CD4-positive, alpha-beta T cell (primary cell): ENCODE measurements around the gene NTRK1. TPM values are rescaled to one million over a fixed set of nuclear protein-coding genes. Genes with fewer than 3 reads are reported as not detected.

ENCODE experiments used
- ATAC-seq: fragments of 200-7000 bp; cut with Tn5 transposase; one replicate; pipeline ENCODE4 v1.10.0; 2022; ENCODE audit warnings: mild to moderate bottlenecking; ENCODE audit not compliant: poor library complexity
- CTCF ChIA-PET: fragments of 350-600 bp; sonication (Branson Sonifier 250); formaldehyde crosslinking; loops from one replicate; lab custom pipeline; 2021; ENCODE audit warnings: antibody characterized with exemption, inconsistent platforms; lab: Charles Lee
- POLR2A ChIA-PET: fragments of 350-600 bp; sonication (Branson Sonifier 250); formaldehyde crosslinking; loops from one replicate; lab custom pipeline; 2021; ENCODE audit warnings: antibody characterized with exemption, inconsistent platforms; lab: Charles Lee
- DNase-seq, 14 experiments: peaks; one replicate each; pipeline ENCODE4 v3.0.0-alpha.2; 2013 to 2020; ENCODE audit warnings: mixed read lengths in 2 of 14
- H3K27ac ChIP-seq, 2 donors: one replicate each; pipeline versions ENCODE4 v1.5.1 to v1.7.0; 2013; ENCODE audit warnings: low read length in 2 of 2, low read depth in 1 of 2, mild to moderate bottlenecking in 1 of 2
- H3K27me3 ChIP-seq, 2 experiments: 1 replicate in 1 of 2; 2 replicates in 1 of 2; pipeline versions ENCODE4 v1.6.1 to v1.7.0; 2013; ENCODE audit warnings: low read length in 2 of 2, control low read depth in 1 of 2, mild to moderate bottlenecking in 1 of 2, moderate library complexity in 1 of 2; ENCODE audit not compliant: insufficient read depth in 2 of 2, control insufficient read depth in 1 of 2
- H3K36me3 ChIP-seq: one replicate; pipeline ENCODE4 v1.6.1; 2013; ENCODE audit warnings: low read length, control low read depth; ENCODE audit not compliant: insufficient read depth
- H3K4me1 ChIP-seq: one replicate; pipeline ENCODE4 v1.6.1; 2013; ENCODE audit warnings: low read length, control low read depth; ENCODE audit not compliant: insufficient read depth
- H3K4me3 ChIP-seq: one replicate; pipeline ENCODE4 v1.5.1; 2013; ENCODE audit warnings: mild to moderate bottlenecking, low read length, moderate library complexity
- H3K9me3 ChIP-seq, 2 experiments: 1 replicate in 1 of 2; 2 replicates in 1 of 2; pipeline versions ENCODE4 v1.6.1 to v1.7.0; 2013; ENCODE audit warnings: low read length in 2 of 2, mild to moderate bottlenecking in 2 of 2, control low read depth in 1 of 2, moderate library complexity in 1 of 2; ENCODE audit not compliant: control insufficient read depth in 1 of 2, insufficient read depth in 1 of 2
- H3K27ac Mint-ChIP-seq: one replicate; pipeline ENCODE4 v1.8.0; 2020; ENCODE audit warnings: mixed read lengths
- H3K27me3 Mint-ChIP-seq: one replicate; pipeline ENCODE4 v1.8.0; 2021; ENCODE audit warnings: mixed read lengths
- H3K36me3 Mint-ChIP-seq: one replicate; pipeline ENCODE4 v1.8.0; 2021; ENCODE audit warnings: low read depth, mixed read lengths
- H3K4me1 Mint-ChIP-seq: one replicate; pipeline ENCODE4 v1.8.0; 2021; ENCODE audit warnings: low read depth, mixed read lengths
- H3K4me3 Mint-ChIP-seq: one replicate; pipeline ENCODE4 v1.8.0; 2020; ENCODE audit warnings: mild to moderate bottlenecking, mixed read lengths
- H3K9me3 Mint-ChIP-seq: one replicate; pipeline ENCODE4 v1.8.0; 2020; ENCODE audit warnings: mixed read lengths
- CTCF ChIP-seq: fragments of 200-600 bp; IDR thresholded peaks from one replicate; pipeline ENCODE4 v1.8.0; 2022; ENCODE audit warnings: antibody characterized with exemption, mild to moderate bottlenecking
- intact Hi-C, 2 experiments: fragments of 100-400 bp; cut with DNase I in 1 of 2; cut with micrococcal nuclease in 1 of 2; formaldehyde crosslinking; loops; one replicate each; pipeline versions ENCODE4 v1.15.1 to v1.9.0; 2023 to 2025; cut with DNase I, micrococcal nuclease
- total RNA-seq, 174 experiments: library from RNA in 2 of 174; stranded (reverse) in 2 of 174; gene quantifications; one replicate each; pipeline ENCODE4 v1.2.3 and lab custom pipeline; 2021 to 2026

NTRK1 gene
- total RNA-seq, 2 experiments from 2014 or later: 0.42 to 0.52 TPM

- intact Hi-C loops: loop anchor here (1.0 to 10.0 kb wide), 4 partner anchors 21 to 315 kb away; partner anchors contain the start of genes NTRK1 (in 2 of the 2) and PEAR1 (in 1 of the 2)
- Mint-ChIP-seq H3K9me3 (no peaks in the 10 kb centered on the region), H3K36me3 (no peaks in the 10 kb centered on the region), H3K4me1 (peaks cover 17% of the 10 kb centered on the region), H3K27me3 (peaks cover 62% of the 10 kb centered on the region), H3K27ac (no peak overlapping the region), H3K4me3 (no peak overlapping the region)
- H3K4me3 ChIP-seq: no peak overlapping the region
- ATAC-seq: no peak
- H3K27ac ChIP-seq: no peak overlapping the region
- DNase-seq: no peak
- TF ChIP-seq CTCF: no peak
- no peaks in the 10 kb centered on the region for H3K36me3 ChIP-seq
- peaks cover 28% of the 10 kb centered on the region for H3K4me1 ChIP-seq
- ChIA-PET CTCF (interaction anchor here (0.9 to 3.4 kb wide), 17 partner anchors 9 to 114 kb away, joined by 3 to 52 read pairs (median 6); partner anchors contain the start of genes ISG20L2, METTL25B, NTRK1 and SH2D2A), POLR2A (interaction anchor here (1.1 to 3.3 kb wide), 2 partner anchors 9 to 20 kb away, joined by 3 to 20 read pairs; partner anchors contain the start of genes INSRR and NTRK1)
- H3K27me3 ChIP-seq: peaks cover 33 to 42% of the 10 kb centered on the region in 2 experiments
- peaks cover 0 to 13% of the 10 kb centered on the region in 2 experiments for H3K9me3 ChIP-seq
Observed at GRCh38 chr1:156839426-156840109, 21.1 kb upstream of the NTRK1 start.

GRCh38 chr1:156840186-156840897 lies 20.3 kb upstream of the NTRK1 start:
- peaks cover 70% of the 10 kb centered on the region for H3K27me3 Mint-ChIP-seq
- Histone ChIP-seq H3K4me1 (peaks cover 36% of the 10 kb centered on the region), H3K36me3 (no peaks in the 10 kb centered on the region), H3K27me3 (peaks cover 39 to 49% of the 10 kb centered on the region in 2 experiments), H3K27ac (no peak overlapping the region), H3K4me3 (no peak overlapping the region), H3K9me3 (peaks cover 0 to 18% of the 10 kb centered on the region in 2 experiments)
- POLR2A ChIA-PET: no interaction called here
- no peaks in the 10 kb centered on the region for H3K9me3 Mint-ChIP-seq
- no peak overlapping the region for H3K4me3 Mint-ChIP-seq
- CTCF ChIA-PET: interaction anchor here (1.8 kb wide), 1 partner anchor 42 kb away, joined by 14 read pairs; no protein-coding TSS in a partner anchor
- DNase-seq (no peak), ATAC-seq (no peak)
- H3K4me1 Mint-ChIP-seq: peaks cover 21% of the 10 kb centered on the region
- intact Hi-C loops: no loop called here
- H3K27ac Mint-ChIP-seq: no peak overlapping the region
- H3K36me3 Mint-ChIP-seq: no peaks in the 10 kb centered on the region
- TF ChIP-seq CTCF: no peak

- ChIA-PET POLR2A (no interaction called here), CTCF (no interaction called here)
- Mint-ChIP-seq H3K27ac (no peak overlapping the region), H3K4me1 (peaks cover 24% of the 10 kb centered on the region), H3K27me3 (peaks cover 73% of the 10 kb centered on the region), H3K4me3 (no peak overlapping the region), H3K9me3 (no peaks in the 10 kb centered on the region), H3K36me3 (no peaks in the 10 kb centered on the region)
- Histone ChIP-seq H3K4me1 (peaks cover 36% of the 10 kb centered on the region), H3K27ac (no peak overlapping the region), H3K4me3 (no peak overlapping the region), H3K9me3 (peaks cover 0 to 18% of the 10 kb centered on the region in 2 experiments), H3K36me3 (no peaks in the 10 kb centered on the region), H3K27me3 (peaks cover 39 to 49% of the 10 kb centered on the region in 2 experiments)
- no peak for TF ChIP-seq CTCF
- DNase-seq (no peak), ATAC-seq (no peak)
- intact Hi-C loops: no loop called here
Observed at GRCh38 chr1:156840898-156841279, 19.8 kb upstream of the NTRK1 start.
